GM12864 (cell line): Measurements from ENCODE around the gene RPAP3.
"Not testable (repeated sequence)": the region's sequence is repeated elsewhere in the genome, so short reads cannot be mapped to it uniquely, and the experiment has no call there.

Experiments used
- DNase-seq: peaks from one replicate; pipeline ENCODE4 v3.0.0-alpha.2; 2011; ENCODE audit warnings: low read depth
- H3K4me3 ChIP-seq: 2 replicates; pipeline ENCODE4 v1.5.1; 2011; ENCODE audit warnings: mild to moderate bottlenecking, low read depth, low read length, control low read depth
- CTCF ChIP-seq: IDR thresholded peaks from 2 replicates; pipeline ENCODE4 v1.5.1; 2011; ENCODE audit warnings: low read depth, mild to moderate bottlenecking, moderate library complexity, low read length, control low read depth, inconsistent platforms; ENCODE audit errors: missing control alignments

RPAP3 gene

GRCh38 chr12:47652521-47653234 lies 53.2 kb downstream of the RPAP3 start:
- TF ChIP-seq CTCF: no peak
- no peak for DNase-seq
- H3K4me3 ChIP-seq: no peak overlapping the region

- TF ChIP-seq CTCF: peak; percentile 63
- no peak overlapping the region for H3K4me3 ChIP-seq
- DNase-seq: peak; percentile 26
These were observed 54.2 kb downstream of the RPAP3 start for GRCh38 chr12:47651368-47652254.

GRCh38 chr12:47650469-47650868 lies 55.4 kb downstream of the RPAP3 start:
- DNase-seq: no peak
- no peak for TF ChIP-seq CTCF

GRCh38 chr12:47649381-47649780 lies 56.4 kb downstream of the RPAP3 start:
- no peak overlapping the region for H3K4me3 ChIP-seq
- DNase-seq: no peak
- no peak for TF ChIP-seq CTCF

More at GRCh38 chr12:47650469-47650868, 55.4 kb downstream of the RPAP3 start:
- no peak overlapping the region for H3K4me3 ChIP-seq

- no peak overlapping the region for H3K4me3 ChIP-seq
- no peak for DNase-seq
- TF ChIP-seq CTCF: no peak
These were observed 57.7 kb downstream of the RPAP3 start for GRCh38 chr12:47648056-47648579.

GRCh38 chr12:47642310-47642709 lies 63.5 kb downstream of the RPAP3 start:
- DNase-seq: not testable (repeated sequence)

GRCh38 chr12:47636908-47637780 lies 68.7 kb downstream of the RPAP3 start:
- peak; percentile 66 for TF ChIP-seq CTCF
- H3K4me3 ChIP-seq: no peak overlapping the region
- DNase-seq: no peak

More at GRCh38 chr12:47642310-47642709, 63.5 kb downstream of the RPAP3 start:
- not testable (repeated sequence) for H3K4me3 ChIP-seq

- not testable (repeated sequence) for H3K4me3 ChIP-seq
These were observed 70.1 kb downstream of the RPAP3 start for GRCh38 chr12:47635770-47636169.

More at GRCh38 chr12:47635770-47636169, 70.1 kb downstream of the RPAP3 start:
- not testable (repeated sequence) for DNase-seq
